GM18907 (cell line): Measurements from ENCODE around the gene SLC25A17.
"Not testable (repeated sequence)": the region's sequence is repeated elsewhere in the genome, so short reads cannot be mapped to it uniquely, and the experiment has no call there.

Experiments used
- ATAC-seq: cut with Tn5 transposase; IDR thresholded peaks from one replicate; pipeline ENCODE4 v1.9.1; 2021; ENCODE audit warnings: mild to moderate bottlenecking, moderate library complexity; ENCODE audit not compliant: unreplicated experiment

The SLC25A17 gene

GRCh38 chr22:40721266-40721665, 97.9 kb downstream of the SLC25A17 start:
- ATAC-seq: no peak

GRCh38 chr22:40720538-40721256, 98.4 kb downstream of the SLC25A17 start:
- ATAC-seq: no peak

GRCh38 chr22:40720156-40720537, 99.0 kb downstream of the SLC25A17 start:
- ATAC-seq: not testable (repeated sequence)
